Ovary (tissue), 3 donors: ENCODE data around the gene NPIPA3.
"Not testable (repeated sequence)": the region's sequence is repeated elsewhere in the genome, so short reads cannot be mapped to it uniquely, and the experiment has no call there.

Source experiments
- CTCF ChIP-seq, 3 donors: fragments of 450-650 bp in 2 of 3; fragments of 200-600 bp in 1 of 3; IDR thresholded peaks; one replicate each; pipeline versions ENCODE4 v1.5.1 to v1.8.0; 2016 to 2022; ENCODE audit warnings: antibody characterized with exemption in 3 of 3, mild to moderate bottlenecking in 1 of 3
- EP300 ChIP-seq: sonication (generic); formaldehyde crosslinking; IDR thresholded peaks from one replicate; pipeline ENCODE4 v1.6.1; 2017; ENCODE audit warnings: antibody characterized with exemption
- POLR2A ChIP-seq: fragments of 450-650 bp; IDR thresholded peaks from one replicate; pipeline ENCODE4 v1.6.1; 2017; ENCODE audit warnings: antibody characterized with exemption, mild to moderate bottlenecking, moderate library complexity
- donor health status: DM: no; HTN: no; CAD: no.

DNA sequence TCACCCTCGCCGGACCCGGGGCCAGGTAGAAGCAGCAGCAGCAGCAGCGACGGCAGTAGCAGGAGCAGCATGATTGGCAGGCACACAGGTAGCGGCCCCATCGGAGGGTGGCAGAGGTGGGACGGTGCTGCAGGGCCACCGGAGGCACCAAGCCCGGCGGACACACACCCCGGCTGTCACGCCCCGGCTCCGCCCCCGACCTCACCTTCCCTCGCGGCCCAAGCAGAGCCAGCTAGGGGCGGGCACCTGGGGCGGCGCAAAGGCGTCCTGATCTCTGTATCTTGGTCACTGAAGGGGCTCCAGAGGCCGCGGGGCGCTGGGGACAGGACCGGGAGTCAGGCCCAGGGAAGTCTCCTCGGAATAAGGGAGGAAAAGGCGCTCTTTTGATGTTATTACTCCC is 9.1 kb upstream of the NPIPA3 start, which contains the start of gene PLA2G10:
- not testable (repeated sequence) for TF ChIP-seq CTCF (IDR thresholded peaks at IDR 0.05); POLR2A; EP300
